ENCODE measurements around the gene LMNA.

DNA sequence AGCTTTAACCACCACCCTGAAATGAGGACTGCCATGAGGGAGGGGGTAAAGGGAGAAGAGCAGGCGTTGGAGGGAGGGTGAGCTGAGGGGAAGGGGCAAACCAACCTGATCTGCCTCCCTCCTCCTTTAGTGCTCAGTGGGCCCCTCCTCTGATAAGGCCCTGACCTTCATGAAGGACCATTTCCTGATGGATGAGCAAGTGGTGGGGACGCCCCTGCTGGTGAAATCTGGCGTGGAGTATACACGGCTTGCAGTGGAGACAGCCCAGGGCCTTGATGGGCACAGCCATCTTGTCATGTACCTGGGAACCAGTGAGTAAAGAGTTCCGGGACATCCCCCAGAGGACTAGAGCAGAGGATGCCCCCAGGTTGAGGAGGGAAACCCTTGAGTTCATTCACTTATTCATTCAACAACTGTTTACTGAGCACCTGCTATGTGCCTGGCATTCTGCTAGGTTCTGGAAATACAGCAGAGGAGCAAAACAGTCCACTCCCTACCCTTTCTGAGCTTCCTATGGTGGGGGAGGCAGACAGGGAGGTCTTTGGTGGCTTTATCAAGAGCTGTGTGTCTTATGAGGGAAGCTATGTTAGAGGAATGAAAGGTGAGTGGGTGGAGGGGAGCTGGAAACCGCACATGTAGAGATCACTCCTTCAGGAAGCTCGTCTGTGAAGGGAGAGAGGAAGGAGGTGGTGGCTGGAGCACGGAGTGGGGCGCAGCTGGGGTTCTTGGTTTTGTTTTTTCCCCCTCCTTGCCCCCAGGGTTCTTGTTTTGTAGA is 58.4 kb downstream of the LMNA start:
- TF ChIP-seq CTCF (conservative IDR thresholded peaks at IDR 0.05) (no peak), EZH2 (IDR thresholded peaks at IDR 0.05; ENCODE audit: low read depth) (no peak)

All from PC-9 (cell line).